CD4-positive, alpha-beta T cell treated with Interleukin-17A for 4 hours (primary cell): Measurements from ENCODE around the gene CMTM4.

Experiments used
- DNase-seq: peaks from one replicate; pipeline ENCODE4 v3.0.0-alpha.2; 2020; ENCODE audit warnings: mixed read lengths

CMTM4 gene

DNA sequence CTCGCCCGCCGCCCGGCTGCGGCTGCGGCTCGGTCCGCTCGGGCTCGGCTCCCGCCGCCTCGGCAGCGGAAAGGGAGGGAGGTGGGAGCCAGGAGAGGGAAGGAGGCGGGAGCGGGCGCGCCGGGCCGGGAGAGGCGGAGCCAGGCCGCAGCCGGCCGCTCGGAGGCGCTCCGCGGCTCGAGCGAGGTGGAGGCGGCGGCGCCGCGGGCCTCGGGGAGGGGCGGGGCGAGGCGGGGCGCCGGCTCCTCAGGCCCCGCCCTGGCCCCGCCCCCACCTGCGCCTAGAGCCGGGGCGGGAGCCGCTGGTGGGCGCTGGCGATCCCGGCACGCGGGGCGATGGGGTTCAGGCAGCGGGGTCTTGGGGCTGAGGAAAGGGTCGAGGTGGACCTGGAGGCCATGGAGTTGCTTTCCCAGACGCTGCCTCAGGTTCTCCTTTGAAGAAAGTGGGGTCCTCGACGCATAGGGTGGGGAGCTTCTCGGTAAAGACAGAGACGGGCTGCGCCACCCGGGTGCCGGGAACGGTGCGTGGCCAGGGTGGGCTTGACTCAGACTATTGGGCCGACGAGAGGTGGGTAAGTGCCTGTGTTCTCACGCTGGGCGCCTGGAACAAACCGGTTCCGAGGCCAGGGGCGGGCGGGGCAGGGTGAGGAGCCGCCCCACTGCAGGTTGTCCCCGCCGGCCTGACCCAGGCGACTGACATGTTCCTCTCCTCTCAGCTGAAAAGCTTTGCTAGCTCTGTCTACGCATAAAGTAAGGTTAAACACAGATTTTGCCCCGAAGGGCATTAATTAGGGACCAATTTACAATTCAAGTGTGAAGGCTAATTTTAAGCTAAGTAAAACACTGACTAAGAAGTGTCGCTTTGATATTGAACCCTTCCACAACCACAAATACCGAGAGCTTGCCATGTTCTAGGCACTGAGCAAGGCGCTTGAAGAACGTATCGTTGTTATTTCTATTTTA, at the start of gene CMTM4:
CMTM4 (minus strand) TSS at position 75 of the 962 bp plus-strand sequence. CDS start 218 bp downstream, outside the sequence.
- peak; percentile 84 for DNase-seq

DNA sequence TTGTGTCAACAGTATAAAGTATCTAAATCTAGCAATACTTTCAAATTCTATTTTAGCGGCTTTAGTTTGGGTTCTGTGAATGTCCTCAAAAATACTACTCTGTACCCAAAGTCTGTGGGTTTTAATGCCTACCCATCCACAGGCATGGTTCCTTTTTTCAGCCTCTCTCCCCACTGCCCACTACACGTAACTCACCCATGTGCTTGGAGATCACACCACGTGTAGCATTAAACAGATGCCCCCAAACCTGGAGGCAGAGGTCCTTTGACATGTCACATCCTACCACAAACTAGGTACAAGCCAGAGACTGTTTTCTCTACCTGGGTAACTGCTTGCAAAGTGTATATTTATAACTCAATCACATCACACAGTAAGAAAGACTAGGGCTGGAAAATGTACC, 49.5 kb upstream of the CMTM4 start:
- no peak for DNase-seq

DNA sequence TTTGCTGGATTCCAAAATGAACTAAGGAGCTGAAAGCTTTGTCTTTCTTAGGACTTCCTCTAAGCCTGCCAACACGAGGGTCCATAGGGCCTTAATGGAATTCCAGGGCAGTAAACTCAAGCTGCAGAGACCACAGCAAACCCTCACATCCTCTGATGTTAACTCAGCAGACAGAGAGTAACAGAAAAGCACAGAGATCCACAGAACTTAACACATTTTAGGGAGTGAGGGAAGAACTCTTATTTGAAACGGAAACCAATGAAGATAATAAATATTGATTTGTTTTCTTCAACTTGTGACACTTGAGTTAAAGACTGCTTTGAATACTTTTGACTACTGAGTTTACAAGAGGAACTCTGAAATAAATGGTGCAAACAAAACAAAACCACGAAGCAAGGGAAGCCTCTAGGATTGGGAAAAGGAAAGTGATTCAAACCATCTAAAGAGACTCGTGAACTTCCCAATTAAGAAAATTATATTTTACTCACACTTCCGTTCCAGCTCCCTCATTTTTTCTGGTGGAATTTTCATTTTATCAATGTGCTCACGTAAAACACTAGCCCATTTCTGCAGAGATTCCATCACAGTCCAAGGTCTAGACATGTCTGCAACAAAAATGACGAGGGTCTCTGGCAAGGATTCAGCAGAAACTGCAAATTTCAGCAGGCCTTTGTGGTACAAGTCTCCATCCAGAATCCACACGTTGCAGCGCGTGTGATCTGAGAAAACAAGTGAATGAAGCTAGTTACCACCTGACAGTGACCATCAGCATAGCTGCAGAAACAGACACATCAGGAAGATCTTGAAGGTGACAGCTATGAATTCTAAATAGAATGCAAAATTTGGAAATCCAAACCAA, 45.6 kb upstream of the CMTM4 start:
- no peak for DNase-seq

DNA sequence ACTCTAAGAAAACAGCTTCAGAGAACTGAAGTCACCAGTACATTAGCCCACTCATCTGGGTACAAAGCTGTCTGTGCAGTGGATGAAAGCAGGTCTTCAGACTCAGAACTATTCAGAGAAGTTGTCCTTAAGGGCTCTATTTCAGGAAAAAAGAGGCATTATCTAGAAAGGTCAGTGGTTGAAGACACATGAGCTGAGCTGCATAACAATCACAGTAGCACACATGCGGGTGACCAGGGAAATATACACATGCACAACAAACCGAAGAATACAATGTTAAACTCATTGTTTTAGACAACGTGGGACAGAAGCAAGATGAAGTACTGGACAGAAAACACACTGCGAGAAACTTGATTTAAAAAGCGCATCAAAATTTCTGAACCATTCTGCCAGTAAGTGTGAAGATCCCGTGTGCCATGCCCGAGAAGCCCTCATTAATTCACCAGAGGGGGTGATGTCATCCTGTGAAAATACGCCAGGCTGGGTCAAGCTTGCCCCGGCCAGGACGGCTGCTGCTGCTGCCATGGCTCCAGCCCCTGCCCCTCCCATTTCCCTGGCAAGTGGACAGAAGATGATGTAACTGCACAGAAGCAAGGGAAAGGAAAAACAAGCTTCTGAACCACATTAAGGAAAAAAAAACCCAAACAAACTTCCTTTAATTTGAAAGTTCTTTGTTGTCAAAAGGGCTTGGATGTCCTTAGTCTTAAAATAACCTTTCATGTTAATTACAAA, 44.8 kb upstream of the CMTM4 start:
- no peak for DNase-seq

DNA sequence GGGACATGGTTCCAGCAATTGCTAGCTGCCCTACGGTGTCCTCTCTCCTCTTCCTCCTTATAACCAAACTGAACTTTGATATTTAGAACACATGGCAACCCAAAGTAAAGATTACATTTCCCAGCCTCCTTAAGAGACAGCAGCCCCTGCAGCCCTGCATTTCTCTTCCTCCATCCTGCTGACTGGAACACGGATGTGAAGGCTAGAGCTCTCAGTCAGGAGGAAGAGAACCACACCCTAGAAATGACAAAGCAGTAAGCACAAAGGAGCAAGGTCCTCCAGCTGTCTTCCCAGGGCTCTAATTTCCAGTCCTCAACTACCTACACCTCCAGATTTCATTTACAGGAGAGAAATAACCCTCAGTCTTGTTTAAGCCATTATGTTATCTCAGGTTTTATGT, 44.0 kb upstream of the CMTM4 start:
- no peak for DNase-seq

DNA sequence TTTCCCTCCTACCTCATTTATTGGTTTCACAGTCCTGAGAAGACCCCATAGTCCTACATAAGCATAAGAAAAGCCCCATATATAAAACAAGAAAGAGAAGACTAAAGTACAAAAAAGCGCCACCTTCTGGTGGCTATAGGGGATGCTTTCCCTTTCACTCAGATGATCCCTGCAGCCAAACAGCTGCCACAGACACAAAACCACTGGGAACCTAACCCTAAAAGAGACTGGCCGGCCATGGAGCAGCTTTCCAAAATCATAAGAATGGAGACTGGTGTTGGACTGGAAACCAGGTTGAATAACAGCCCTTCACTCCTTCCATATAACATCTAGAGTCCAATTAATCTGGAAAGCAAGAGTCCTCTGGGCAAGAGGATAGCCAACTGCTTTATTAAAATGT, 43.5 kb upstream of the CMTM4 start:
- DNase-seq: peak; percentile 47

GRCh38 chr16:66735891-66736290, 39.3 kb upstream of the CMTM4 start:
- DNase-seq: no peak

DNA sequence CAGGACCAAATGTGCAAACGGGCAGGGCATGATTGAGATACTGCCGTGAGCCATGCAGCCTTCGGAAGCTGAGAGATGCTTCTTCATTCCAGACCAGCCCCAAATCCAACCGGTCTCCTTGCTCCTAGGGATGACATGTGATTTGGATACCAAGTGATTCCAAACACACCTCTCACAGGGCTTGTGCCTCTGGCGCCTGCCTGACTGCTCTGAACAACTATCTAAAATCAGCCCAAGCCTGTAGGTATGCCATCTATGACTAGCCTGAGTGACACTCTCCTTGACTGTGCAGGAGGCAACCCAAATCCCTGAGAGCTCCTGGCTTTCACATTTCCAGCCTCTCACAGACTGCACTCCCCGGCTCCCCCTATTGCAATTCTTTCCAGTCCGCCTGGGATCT, 34.6 kb upstream of the CMTM4 start:
- DNase-seq: no peak

GRCh38 chr16:66728804-66729203, 32.3 kb upstream of the CMTM4 start:
- no peak for DNase-seq

- no peak for DNase-seq
Observed at GRCh38 chr16:66728117-66728787, 31.7 kb upstream of the CMTM4 start.

GRCh38 chr16:66720766-66721165, 24.2 kb upstream of the CMTM4 start:
- no peak for DNase-seq

DNA sequence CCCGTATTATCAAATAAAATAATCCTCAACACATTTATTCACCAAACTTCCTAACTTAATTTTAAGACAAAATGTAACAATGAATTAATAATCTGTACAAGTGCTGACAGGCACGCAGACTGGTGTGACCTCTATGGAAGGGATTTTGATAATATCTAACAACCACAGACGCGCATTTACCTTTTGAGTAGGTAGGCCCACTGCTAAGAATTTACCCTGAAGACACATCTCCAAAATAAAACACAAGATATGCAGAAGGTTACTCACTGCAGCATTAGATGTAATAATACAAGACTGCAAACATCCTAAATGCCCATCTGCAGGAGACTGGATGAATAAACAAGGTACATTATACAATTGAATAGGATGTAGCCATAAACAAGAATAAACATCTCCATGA, 22.7 kb upstream of the CMTM4 start:
- DNase-seq: no peak

DNA sequence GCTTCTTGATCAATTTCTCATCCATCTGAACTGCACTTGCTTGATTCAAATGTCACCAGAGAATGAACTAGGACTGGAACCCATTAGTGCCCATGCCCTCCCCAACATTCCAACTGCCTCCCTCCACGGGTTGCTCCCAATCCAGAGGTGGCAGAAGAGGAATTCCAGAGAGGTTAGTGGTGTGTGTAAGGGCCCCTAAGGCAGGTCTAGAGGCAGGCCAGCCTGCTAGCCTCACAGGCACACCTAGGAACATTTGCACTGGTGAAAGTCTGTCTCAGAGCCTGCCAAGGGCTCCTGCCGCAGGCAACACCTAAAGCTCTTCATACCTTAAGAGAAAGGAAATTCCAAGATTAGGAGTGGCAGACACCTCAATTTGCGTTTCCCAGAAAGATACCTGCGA, 21.2 kb upstream of the CMTM4 start:
- DNase-seq: no peak

DNA sequence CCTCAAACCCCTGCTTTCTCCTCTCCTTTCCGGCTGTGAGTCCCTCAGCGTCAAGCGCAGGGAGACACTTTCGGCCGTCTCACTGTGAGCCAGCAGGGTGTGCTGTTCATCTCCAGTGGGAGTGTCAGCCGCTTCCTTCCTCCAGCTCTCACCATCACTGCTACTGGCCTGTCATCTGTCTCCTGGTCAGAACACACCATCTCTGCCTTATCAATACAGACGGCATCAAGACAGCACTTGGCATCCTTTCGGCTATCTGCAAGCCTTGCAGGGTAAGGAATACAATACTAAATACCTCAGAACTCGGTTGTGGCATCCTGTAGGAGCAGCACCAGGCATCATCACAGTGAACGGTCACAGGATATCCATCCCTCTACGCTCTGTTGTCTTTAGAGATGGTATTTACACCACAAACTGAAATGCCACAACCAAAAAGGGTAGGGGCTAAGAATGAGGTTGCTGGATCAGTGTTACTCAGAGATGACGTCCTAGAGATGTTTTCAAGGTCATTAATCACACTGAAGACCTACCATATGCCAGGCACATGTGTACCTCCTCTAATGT, 20.7 kb upstream of the CMTM4 start:
- DNase-seq: peak; percentile 20

GRCh38 chr16:66714654-66715307, 18.2 kb upstream of the CMTM4 start:
- no peak for DNase-seq

DNA sequence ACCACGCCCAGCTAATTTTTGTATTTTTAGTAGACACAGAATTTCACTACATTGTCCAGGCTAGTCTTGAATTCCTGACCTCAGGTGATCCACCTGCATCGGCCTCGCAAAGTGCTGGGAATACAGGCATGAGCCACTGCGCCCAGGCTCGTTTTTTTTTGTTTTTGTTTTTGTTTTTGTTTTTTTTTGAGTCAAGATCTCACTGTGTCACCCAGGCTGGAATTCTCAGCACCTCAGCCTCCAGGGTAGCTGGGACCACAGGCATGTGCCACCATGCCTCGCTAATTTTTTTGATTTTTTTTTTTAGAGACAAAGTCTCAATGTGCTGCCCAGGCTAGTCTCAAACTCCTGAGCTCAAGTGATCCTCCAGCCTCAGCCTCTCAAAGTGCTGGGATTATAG, 17.5 kb upstream of the CMTM4 start:
- no peak for DNase-seq

GRCh38 chr16:66713076-66713475, 16.5 kb upstream of the CMTM4 start:
- DNase-seq: no peak

DNA sequence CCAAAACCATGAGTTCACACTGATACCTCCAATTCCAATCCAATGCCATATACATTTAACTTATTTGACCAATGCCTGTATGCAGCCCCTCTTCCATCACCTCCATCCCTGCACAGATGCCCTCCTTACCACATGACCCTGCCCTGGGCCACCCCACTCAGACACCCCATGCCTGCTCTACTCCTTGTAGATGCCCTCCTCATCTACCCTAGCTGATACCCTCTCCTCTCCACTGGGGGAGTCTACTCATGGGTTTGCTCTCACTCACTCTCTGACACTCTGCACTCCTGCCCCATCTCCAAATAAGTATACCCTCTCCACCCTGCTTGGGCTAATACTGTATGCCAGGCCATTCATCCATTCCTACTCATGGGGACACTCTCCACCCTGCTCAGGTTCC, 16.0 kb upstream of the CMTM4 start:
- DNase-seq: no peak

DNA sequence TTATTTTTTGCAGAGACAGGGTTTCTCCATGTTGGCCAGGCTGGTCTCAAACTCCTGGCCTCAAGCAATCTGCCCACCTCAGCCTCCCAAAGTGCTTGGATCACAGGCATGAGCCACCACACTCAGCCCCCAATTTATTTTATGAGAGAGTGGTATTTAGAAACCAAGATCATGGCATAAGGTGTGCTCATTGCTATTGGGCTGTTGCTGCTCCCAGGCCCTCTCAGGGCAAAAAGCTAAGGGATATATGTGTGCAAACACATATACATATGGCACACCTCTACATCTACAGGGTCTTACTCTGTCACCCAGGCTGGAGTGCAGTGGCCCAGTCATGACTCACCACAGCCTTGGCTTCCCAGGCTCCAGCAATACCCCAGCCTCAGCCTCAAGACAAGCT, 15.0 kb upstream of the CMTM4 start:
- DNase-seq: no peak

- DNase-seq: no peak
Observed at GRCh38 chr16:66706506-66706880, 9.9 kb upstream of the CMTM4 start.

DNA sequence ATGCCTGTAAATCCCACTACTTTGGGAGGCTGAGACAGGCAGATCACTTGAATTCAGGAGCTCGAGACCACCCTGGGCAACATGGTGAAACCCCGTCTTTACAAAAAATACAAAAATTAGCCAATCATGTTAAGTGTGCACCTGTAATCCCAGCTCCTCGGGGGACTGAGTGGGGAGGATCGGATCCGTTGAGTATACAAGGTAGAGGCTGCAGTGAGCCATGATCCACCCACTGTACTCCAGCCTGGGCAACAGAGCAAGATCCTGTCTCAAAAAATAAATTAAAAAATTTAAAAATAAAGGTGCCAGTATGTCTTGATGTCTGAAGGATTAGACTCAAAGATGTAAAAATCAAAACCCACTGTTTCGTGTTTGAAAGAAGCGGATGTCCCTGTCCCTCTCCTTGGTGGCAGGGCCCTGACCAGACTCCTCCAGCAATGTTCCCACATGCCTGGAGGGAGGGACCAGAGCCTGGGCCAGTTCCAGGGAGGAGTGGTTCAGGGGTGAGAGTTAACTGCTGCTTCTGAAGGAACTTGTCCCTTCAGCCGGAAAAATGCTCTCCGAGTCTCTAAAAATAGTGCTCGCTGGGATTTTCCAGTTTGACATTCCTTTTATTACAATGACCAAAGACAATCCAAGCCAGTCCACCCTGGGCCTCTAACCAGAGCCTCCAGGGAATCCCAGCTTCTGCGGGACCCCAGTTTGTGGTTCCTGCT, 9.4 kb upstream of the CMTM4 start:
- DNase-seq: no peak
